ENCODE data around the gene WNT5B. TPM values are rescaled to one million over a fixed set of nuclear protein-coding genes. Genes with fewer than 3 reads are reported as not detected.

Gene WNT5B
- 2.9 and 28.5 TPM in 2 replicates for total RNA-seq (ENCODE audit: low replicate concordance)

DNA sequence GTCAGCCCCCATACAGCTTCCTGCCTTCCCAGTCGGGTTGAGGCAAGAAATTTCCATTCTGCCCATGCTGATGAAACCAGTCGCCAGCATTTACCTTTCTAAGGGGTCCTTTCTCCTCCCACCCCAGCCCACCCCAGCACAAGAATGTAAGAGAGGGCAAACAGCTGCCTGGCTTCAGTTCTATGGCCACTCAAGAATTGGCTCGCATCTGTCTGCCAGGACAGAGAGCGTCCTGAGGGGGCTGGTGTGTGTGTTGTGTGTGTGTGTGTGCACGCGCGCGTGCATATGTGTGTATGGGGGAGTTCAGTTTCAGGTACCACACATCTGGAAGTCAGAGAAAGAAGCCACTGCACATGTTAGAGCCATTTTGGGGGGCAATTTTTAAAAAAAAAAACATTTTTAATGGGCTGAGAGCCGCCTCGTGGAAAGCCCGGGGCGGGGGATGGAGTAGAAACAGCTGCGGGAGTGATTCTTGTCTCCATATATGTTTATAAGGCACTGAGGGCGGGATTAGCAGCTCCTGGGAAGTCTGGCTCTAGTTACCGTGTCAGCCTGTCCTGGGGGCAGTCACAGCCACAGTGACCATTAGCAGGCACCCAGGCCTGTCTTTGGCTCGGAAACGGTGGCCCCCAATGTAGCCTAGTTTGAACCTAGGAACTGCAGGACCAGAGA lies at the start of gene WNT5B:
WNT5B (plus strand) TSS at position 566 of the 672 bp plus-strand sequence. CDS start 2,124 bp downstream, outside the sequence.

DNA sequence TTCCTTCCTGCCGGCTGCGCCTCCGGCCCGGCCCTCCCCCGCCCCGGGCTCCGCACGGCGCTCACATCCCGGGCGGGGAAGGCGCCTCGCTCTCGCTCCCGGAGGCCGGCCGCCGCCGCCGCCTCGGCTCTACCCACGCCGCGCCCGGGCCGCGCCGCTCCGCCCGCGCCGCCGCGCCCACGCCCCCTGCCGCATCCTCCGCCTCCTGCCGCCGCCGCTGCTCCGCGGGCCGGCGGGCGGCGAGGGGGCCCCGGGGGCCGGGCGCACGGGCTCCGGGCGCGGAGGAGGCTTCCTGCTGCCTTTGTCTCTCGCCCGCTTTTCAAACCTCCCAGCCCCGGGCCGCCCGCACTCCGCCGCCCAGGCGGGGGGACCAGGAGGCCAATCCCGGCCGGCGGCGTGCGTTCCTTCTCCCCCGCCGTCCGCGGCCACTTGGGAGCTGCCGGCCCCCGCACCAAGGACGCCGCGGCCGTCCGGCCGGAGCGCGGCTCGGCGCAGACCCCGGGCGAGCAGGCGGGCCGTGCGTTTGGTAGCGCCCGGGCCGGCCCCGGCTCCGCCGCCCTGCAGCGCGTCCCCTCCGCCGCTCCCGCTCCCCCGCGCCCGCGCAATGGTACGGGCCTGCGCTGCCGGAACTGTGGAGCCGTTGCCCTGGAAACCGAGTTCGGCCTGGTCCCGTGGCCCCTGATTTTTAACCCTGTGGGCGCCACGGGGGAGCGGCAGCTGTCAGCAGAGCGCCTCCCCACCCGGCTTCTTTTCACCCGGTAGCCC lies 34.6 kb upstream of the WNT5B start, which contains the start of gene FBXL14:
FBXL14 (minus strand) TSS at position 321 of the 765 bp plus-strand sequence. CDS start 515 bp downstream, outside the sequence.

DNA sequence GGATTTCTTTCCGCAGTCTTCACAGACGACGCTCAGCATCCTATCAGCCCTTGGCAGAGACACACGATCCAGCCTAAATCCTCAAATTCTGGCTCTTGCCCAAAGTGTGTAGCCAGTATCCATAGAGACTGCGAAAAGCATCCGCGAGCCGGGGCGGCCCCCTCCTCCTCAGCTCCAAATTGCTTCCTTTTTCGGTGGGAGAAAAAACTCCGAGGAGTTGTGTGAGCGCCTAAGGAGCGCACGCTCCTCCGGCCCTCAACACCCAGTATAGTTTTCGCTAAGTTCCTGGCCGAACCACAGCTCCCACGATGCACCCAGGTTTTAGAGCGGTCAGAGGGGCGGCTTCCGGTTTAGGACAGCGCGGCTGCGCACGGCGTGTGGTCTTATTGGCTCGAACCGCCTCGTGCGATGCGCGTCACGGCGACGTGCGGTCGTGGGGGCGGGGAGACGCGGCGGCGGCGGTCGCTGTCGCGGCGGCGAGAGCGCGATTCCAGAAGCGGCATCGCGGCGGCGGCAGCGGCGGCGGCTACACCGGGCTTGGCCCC lies 61.6 kb downstream of the WNT5B start, which contains the start of gene ADIPOR2:
ADIPOR2 (plus strand) TSS at position 493 of the 545 bp plus-strand sequence. CDS start 63,274 bp downstream, outside the sequence.

Other genes with a start within 250 kb of the WNT5B start
- 6.4 and 10.4 TPM in 2 replicates for gene FBXL14, start 34.6 kb upstream of the WNT5B start, total RNA-seq (ENCODE audit: low replicate concordance)
- 26.9 and 32.4 TPM in 2 replicates for gene ADIPOR2, start 61.8 kb downstream of the WNT5B start, total RNA-seq (ENCODE audit: low replicate concordance)
- gene LRTM2, start 191.3 kb downstream of the WNT5B start, total RNA-seq (ENCODE audit: low replicate concordance) = not detected in 2 replicates